ENCODE results near the gene CD180.
"Not testable (repeated sequence)": the region's sequence is repeated elsewhere in the genome, so short reads cannot be mapped to it uniquely, and the experiment has no call there.

CD180 gene

DNA sequence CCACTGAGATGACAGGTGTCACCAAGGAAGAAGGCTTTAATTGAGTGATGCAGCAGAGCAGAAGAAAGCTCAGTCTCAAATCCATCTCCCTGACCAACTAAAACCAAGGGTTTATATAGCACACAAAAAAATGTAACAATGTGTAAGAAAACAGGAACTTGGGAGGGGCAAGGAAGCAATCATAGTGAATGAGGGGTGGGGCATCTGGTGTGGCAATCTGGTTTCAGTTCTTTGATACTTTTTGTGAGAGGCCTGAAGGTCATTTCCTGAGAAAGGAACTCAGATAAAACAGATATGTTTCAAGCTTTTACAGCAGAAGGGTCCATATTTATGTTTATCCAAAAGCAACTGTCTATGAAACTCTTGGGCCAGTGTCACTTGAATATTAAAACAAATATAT is 19.7 kb downstream of the CD180 start:
- CTCF ChIA-PET = no interaction called here
- DNase-seq (ENCODE audit: extremely low spot score) = no peak
- POLR2A ChIA-PET = no interaction called here
- no peak for TF ChIP-seq FOXK2 (IDR thresholded peaks at IDR 0.05)
- TF ChIP-seq NFRKB (IDR thresholded peaks at IDR 0.05) = no peak
- TF ChIP-seq BHLHE40 (IDR thresholded peaks at IDR 0.05; ENCODE audit: borderline replicate concordance) = no peak
- TF ChIP-seq FOXM1 (IDR thresholded peaks at IDR 0.05; ENCODE audit: borderline replicate concordance) = no peak
- TF ChIP-seq ZNF384 (IDR thresholded peaks at IDR 0.05) = no peak

DNA sequence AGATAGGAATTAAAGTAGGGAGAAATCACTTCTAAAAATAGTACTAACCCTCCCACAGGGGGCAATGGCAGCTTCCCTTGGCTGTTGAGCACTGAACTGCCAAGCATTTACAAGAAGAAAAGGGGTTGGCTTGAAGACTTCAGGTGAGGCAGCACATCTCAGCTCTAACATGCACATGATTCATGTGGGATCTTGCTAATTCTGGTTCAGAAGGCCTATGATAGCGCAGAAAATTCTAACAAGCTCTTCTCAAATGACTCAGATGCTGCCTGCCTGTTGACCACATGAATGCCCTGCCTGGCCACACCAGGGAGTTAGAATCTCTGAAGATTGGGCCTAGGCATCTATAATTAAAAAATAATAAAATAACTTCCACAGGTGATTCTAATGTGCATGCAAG is 22.6 kb downstream of the CD180 start:
- no peak for DNase-seq (ENCODE audit: extremely low spot score)
- TF ChIP-seq HDGF (IDR thresholded peaks at IDR 0.05; ENCODE audit: borderline replicate concordance) (no peak), ZNF384 (IDR thresholded peaks at IDR 0.05) (no peak), CTBP1 (IDR thresholded peaks at IDR 0.05; ENCODE audit: borderline replicate concordance) (no peak), BHLHE40 (IDR thresholded peaks at IDR 0.05; ENCODE audit: borderline replicate concordance) (no peak), FOXK2 (IDR thresholded peaks at IDR 0.05) (no peak), FOXM1 (IDR thresholded peaks at IDR 0.05; ENCODE audit: borderline replicate concordance) (no peak), TARDBP (IDR thresholded peaks at IDR 0.05) (no peak), NFRKB (IDR thresholded peaks at IDR 0.05) (no peak), ELF4 (IDR thresholded peaks at IDR 0.05) (no peak), L3MBTL2 (conservative IDR thresholded peaks at IDR 0.05) (no peak), SUZ12 (IDR thresholded peaks at IDR 0.05) (no peak), SP1 (IDR thresholded peaks at IDR 0.05) (no peak), FOXA1 (IDR thresholded peaks at IDR 0.05) (no peak), LEF1 (IDR thresholded peaks at IDR 0.05; ENCODE audit: borderline replicate concordance) (no peak), ARNT (IDR thresholded peaks at IDR 0.05) (no peak)
- TF ChIP-seq, protein P1, sequence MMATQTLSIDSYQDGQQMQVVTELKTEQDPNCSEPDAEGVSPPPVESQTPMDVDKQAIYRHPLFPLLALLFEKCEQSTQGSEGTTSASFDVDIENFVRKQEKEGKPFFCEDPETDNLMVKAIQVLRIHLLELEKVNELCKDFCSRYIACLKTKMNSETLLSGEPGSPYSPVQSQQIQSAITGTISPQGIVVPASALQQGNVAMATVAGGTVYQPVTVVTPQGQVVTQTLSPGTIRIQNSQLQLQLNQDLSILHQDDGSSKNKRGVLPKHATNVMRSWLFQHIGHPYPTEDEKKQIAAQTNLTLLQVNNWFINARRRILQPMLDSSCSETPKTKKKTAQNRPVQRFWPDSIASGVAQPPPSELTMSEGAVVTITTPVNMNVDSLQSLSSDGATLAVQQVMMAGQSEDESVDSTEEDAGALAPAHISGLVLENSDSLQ (IDR thresholded peaks at IDR 0.05) = no peak
- ChIA-PET POLR2A (no interaction called here), CTCF (no interaction called here)

DNA sequence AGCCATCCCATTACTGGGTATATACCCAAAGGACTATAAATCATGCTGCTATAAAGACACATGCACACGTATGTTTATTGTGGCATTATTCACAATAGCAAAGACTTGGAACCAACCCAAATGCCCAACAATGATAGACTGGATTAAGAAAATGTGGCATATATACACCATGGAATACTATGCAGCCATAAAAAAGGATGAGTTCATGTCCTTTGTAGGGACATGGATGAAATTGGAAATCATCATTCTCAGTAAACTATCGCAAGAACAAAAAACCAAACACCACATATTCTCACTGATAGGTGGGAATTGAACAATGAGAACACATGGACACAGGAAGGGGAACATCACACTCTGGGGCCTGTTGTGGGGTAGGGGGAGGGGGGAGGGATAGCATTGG is 23.2 kb downstream of the CD180 start:
- POLR2A ChIA-PET; CTCF ChIA-PET; DNase-seq (ENCODE audit: extremely low spot score): not testable (repeated sequence)

DNA sequence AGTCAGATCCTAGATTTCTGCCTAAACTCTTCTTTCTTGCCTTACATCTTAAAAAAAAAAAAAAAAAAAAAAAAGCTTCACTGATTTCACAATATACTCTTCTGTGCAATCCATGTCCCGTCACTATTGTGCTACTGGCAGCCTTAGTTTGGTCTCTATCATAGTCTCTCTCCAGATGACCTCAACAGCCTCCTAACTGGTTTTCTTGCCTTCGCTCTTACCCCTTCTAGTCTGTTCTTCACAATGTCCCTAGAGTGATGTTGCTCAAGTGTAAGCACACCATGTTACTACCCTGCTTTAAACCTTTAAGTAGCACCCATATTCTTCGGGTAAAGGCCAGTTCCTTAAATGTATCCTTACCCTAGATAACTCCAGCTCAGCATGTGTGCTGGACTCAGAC is 25.8 kb downstream of the CD180 start:
- no peak for DNase-seq (ENCODE audit: extremely low spot score)
- ChIA-PET CTCF (no interaction called here), POLR2A (no interaction called here)
- TF ChIP-seq ELF4 (IDR thresholded peaks at IDR 0.05) (no peak), FOXK2 (IDR thresholded peaks at IDR 0.05) (no peak)

DNA sequence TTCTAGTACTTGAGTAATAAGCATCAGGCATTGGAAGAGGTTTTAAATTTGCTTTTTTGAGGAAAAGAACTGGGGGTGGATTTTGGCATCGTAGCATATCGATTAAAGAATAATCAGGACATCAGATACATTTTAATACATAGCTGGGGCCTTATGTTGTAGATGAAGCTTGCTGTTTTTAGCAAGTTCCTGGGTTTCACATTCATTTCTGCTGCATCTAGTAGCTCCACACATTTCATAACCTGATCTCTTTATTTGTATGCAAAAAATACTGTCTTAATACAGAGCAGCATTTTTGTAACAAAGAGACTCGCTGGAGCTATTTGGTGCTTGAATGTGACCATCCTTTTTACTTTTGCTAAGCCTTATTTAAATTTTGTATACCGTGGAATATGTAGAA is 28.5 kb downstream of the CD180 start:
- DNase-seq (ENCODE audit: extremely low spot score) = no peak
- TF ChIP-seq FOXK2 (IDR thresholded peaks at IDR 0.05) (no peak), HDGF (IDR thresholded peaks at IDR 0.05; ENCODE audit: borderline replicate concordance) (no peak), ARNT (IDR thresholded peaks at IDR 0.05) (no peak), FOXA1 (IDR thresholded peaks at IDR 0.05) (no peak), SUZ12 (IDR thresholded peaks at IDR 0.05) (no peak), CTBP1 (IDR thresholded peaks at IDR 0.05; ENCODE audit: borderline replicate concordance) (no peak), ELF4 (IDR thresholded peaks at IDR 0.05) (no peak), BHLHE40 (IDR thresholded peaks at IDR 0.05; ENCODE audit: borderline replicate concordance) (no peak), ZNF384 (IDR thresholded peaks at IDR 0.05) (no peak), SP1 (IDR thresholded peaks at IDR 0.05) (no peak), TARDBP (IDR thresholded peaks at IDR 0.05) (no peak), FOXM1 (IDR thresholded peaks at IDR 0.05; ENCODE audit: borderline replicate concordance) (no peak), LEF1 (IDR thresholded peaks at IDR 0.05; ENCODE audit: borderline replicate concordance) (no peak), L3MBTL2 (conservative IDR thresholded peaks at IDR 0.05) (no peak)
- TF ChIP-seq, protein P1 (IDR thresholded peaks at IDR 0.05) = no peak
- ChIA-PET CTCF (no interaction called here), POLR2A (no interaction called here)

DNA sequence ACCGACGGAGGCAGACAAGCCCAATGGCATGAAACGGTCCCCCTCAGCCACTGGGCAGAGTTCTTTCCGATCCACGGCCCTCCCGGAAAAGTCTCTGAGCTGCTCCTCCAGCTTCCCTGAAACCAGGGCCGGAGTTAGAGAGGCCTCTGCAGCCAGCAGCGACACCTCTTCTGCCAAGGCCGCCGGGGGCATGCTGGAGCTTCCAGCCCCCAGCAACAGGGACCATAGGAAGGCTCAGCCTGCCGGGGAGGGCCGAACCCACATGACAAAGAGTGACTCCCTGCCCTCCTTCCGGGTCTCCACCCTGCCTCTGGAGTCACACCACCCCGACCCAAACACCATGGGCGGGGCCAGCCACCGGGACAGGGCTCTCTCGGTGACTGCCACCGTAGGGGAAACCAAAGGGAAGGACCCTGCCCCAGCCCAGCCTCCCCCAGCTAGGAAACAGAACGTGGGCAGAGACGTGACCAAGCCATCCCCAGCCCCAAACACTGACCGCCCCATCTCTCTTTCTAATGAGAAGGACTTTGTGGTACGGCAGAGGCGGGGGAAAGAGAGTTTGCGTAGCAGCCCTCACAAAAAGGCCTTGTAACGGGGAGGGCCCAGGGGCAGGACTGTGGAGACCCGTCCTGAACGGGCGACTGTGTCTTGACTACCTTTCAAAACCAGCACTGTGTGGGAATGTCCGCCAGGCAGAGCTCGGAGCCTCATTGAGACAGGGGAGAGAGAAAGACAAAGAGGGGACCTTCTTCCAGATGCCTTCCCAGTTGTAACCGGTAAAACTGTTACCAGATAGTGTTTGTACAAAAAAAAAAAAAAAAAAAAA is 29.9 kb downstream of the CD180 start:
- DNase-seq (ENCODE audit: extremely low spot score) = no peak
- TF ChIP-seq ARNT (IDR thresholded peaks at IDR 0.05) (no peak), SP1 (IDR thresholded peaks at IDR 0.05) (no peak), FOXK2 (IDR thresholded peaks at IDR 0.05) (no peak), HDGF (IDR thresholded peaks at IDR 0.05; ENCODE audit: borderline replicate concordance) (no peak), BHLHE40 (IDR thresholded peaks at IDR 0.05; ENCODE audit: borderline replicate concordance) (no peak), L3MBTL2 (conservative IDR thresholded peaks at IDR 0.05) (no peak), ZNF384 (IDR thresholded peaks at IDR 0.05) (no peak), FOXA1 (IDR thresholded peaks at IDR 0.05) (no peak), TARDBP (IDR thresholded peaks at IDR 0.05) (no peak), NFRKB (IDR thresholded peaks at IDR 0.05) (no peak), CTBP1 (IDR thresholded peaks at IDR 0.05; ENCODE audit: borderline replicate concordance) (no peak), SUZ12 (IDR thresholded peaks at IDR 0.05) (no peak), ELF4 (IDR thresholded peaks at IDR 0.05) (no peak)
- TF ChIP-seq, protein P1 (IDR thresholded peaks at IDR 0.05) = no peak
- CTCF ChIA-PET = interaction anchor here (0.6 kb wide), 1 partner anchor 139 kb away, joined by 3 read pairs; no protein-coding TSS in a partner anchor
- POLR2A ChIA-PET = no interaction called here

Data from HEK293T (cell line).